GM21526 (cell line): ENCODE results near the gene CHST8.

Experiments used
- ATAC-seq: cut with Tn5 transposase; IDR thresholded peaks from one replicate; pipeline ENCODE4 v1.9.1; 2021; ENCODE audit warnings: moderate library complexity; ENCODE audit not compliant: unreplicated experiment, low FRiP score

The CHST8 gene

DNA sequence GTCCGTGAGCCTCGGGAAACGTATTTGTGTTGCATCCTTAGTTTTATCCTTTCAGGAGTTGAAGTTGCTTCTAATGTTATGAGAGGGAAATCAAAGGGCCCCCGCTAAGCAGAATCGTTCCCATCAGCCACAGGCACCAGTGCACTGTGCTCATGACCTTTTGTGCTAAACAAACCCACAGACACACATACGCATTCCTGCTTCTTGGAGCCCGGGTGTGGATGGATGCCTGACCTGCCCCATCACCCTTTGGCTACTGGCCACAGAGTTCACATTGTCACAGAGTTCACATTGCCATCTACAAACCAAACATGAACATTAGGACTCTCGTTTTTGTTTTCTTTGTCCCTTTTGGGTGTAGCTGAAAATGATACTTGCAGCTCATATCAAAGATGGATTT, 47.2 kb downstream of the CHST8 start:
- no peak for ATAC-seq

DNA sequence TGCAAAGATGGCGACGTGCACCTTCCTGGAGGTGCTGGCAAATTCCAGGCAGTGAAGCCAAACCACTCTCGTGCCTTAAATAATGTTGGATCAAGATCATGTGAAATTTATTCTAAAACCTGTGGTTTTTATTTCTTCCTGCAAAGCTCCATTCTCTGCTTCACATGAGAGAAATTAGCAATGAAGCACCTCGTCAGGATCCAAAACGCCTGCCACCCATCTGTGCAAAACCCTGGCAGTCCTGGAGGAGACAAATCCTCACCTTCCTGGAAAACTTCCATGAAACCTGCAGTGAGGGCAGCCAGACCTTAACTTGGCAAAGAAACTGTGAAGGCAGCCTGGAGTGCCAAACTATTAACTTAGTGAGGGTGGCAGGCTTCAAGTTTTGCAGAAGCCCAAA, 47.6 kb downstream of the CHST8 start:
- ATAC-seq, result no peak

DNA sequence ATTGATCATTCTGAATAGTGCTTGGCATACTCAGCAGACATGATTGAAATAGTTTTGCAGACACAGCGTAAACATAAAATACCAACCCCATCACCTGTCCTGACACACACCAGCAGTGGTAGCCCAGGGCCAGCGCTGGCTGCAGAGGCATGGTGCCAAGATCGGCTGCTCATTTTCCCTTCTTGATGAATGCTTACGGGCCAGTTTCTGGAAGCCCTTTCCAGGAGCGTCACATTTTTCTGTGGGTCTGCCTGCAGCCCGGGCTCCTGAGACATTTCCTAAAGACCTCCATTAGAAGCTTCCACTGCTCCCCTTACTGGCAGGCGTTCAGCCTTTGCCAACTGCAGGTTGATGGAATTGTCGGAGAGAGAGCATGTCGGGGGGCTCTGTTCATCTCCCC, 48.6 kb downstream of the CHST8 start:
- no peak for ATAC-seq

DNA sequence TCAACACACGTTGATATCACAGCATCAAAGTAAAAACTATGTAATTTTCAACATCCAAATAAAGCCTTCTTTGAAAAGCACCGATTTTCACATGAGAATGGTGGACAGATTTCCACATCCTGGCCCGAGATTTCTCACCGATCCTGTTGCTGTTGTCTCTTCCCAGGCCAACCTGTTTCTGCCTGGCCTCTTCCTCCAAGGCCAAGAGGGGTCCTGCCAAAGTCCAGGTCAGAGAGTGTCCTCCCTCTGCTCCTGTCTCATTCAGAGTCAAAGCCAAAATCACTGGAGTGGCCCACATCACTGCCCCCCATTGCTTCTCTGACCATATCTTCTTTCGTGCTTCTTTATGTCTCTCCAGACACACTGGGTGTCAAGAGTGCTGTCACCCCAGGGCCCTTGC, 49.5 kb downstream of the CHST8 start:
- no peak for ATAC-seq

DNA sequence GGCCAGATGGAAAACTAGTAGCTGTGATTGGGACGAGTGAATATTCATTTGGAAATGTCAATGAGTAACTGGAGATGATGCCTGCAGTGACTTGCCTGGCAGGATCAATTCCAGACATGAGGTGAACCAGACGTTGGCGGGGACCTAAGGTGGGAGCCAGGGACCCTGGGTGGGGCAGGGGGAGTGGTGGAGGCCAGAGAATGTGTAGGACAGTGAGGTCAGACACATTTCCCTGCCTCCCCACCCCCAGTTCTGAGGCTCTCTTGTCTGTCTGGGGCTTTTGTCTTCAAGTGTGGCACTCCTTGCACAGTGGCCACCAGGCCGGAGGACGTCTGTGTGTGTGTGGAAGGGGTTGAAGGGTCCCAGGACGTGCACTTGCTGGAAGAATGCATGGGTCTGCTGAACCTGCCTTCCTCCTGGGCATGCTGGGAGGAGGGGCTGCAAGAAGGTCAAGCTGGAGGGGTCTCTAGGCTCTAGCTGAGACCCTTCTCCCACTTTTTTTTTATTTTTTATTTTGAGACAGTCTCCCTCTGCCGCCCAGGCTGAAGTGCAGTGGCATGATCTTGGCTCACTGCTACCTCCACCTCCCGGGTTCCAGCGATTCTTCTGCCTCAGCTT, 51.6 kb downstream of the CHST8 start:
- ATAC-seq, result no peak

DNA sequence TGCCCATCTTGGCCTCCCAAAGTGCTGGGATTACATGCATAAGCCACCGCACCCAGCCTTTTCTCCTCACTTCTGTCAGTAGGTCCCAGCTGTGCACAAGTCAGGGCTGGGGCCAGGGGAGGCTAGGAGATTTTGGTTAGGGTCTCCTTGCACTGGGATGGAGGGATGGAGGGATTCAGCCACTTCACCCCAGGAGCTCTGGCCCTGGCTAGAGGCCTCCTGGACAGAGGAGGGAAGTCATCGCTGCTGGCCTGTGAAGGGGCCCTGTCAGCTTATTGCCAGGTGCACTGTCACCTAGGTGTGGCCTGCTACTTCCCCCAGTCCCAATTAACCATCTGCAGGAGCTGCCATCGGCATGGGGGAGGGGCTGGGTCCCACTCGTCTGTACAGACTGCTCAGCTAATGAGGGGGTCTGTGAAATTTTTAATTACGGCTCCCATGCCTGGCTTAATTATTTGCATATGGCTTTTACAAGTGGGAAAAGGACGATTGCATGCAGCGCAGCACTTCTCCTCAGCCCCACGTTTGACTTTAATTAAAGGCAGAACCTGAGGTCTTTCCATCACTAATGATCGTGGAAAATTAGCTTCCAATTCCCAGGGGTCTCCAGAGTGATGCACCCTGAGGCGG, 52.4 kb downstream of the CHST8 start:
- ATAC-seq, result no peak

DNA sequence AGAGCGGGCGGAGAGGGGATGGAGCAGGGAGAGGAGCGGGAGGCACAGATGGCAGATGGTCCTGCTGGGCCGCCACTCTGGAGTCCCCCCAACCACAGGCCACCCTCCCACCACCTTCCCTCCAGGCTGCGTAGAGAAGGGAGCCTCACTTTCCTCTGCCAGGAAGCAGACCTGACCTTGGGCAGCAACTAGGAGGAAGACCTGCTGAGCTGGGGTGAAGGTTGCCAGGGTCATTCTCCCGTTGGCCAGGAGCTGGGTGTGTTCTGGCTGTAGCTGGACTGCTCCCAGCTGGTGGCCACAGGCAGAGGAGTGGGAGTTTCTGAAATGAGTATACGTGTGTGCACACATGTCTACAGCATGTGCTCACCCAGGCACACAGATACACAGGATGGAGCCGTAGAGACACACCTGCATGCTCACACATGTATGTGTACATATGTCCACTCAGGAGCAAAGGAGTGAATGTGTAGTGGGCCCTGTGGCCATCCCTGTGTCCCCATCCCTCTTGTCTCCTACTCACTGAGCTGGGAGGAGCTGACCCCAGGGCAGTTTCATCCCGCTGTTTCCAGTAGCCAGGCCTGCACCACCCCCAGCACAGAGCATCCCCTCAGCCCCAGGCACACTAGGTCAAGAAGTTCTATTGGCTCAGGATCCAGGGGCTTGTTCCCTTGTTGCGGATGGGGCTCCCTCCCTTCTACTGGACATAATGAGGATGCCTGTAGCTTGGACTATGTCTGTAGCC, 53.0 kb downstream of the CHST8 start:
- no peak for ATAC-seq

DNA sequence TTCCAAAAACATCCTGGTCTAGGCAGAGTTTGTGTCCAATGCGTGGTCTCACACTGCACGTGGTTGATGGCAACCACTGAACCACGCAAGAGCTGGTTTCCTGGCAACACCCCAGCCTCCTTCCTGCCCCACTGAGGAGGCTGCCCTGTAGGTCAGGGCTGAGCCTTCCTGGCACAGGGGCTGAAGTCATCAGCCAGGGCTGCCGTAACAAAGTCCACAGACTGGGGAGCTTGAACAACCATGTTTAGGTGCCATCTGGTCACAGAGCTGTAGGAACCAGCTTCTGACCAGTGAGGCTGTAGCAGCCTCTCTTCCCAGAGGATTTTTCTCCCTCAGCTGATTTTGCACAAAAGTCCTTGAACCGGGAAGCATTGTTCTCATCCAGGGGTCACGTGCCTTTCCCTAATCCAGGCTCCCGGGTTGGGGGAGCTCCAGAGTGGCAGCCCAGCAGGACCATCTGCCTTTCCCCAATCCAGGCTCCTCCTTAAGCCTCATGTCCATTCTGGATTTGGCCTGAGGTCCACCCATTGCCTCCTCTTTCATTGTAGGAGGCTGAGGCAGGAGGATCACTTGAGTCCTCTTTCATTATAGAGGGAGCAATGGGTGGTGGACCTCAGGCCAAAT, 53.9 kb downstream of the CHST8 start:
- no peak for ATAC-seq

DNA sequence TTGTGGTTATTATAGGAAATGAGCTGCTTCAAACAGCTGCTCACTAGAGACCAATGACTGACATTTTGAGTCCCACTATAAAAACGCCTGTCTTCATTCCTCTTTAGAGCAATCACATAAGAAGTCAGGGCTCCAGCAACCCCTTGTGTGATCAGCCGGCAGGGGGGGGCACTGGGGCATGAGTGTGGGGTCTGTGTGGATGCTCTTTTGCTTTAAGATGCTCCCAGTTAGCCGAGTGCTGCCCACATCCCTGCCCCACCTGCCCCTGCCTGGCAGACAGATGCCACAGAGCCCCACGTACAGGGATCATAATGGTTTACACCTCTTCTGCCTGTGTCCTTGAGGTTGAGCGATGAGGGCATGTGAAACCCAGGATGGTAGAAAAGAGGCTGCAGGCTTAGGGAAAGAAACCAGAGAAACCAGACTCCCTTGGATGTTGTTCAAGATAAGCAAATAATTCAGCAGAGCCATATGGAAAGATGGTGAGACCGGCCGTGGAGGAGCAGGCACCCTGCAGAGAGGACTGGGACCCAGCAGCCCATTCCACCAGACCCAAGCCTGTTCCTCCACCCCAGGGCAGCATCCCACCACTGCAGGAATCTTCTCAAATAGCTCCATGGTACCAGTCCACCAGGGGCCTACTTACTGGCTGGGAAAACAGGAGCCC, 55.4 kb downstream of the CHST8 start:
- ATAC-seq, result no peak

DNA sequence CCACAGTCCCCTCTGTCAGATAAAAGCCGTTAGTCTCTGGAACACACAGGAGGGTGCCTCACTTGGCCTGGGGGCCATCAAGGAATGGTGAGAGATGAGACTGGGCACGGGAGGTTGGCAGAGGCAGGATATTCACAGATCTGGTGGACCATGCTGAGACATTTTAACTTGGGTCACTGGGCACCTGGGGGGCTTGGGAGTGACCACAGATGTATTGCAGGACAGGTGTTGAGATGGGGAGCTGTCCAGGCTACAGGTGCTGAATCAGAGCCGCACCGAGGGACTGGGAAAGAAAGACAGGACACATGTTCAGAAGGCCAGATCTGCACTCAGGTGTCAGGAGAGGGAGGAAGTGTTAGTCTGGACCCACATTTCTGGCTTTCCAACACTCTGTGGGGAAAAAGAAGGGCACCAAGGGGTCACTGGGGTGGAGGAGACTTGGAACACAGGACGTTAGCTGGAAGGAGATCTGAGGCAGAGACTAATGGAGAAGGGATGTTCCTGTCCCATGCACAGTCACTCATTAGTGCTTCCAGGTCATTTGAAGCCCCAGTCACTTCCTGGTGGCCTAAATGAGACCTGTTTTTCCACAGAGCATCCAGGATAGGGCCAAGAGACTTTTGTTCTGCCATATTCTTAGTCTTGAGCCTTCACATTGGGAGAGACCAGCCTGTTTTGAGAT, 56.1 kb downstream of the CHST8 start:
- ATAC-seq, result no peak

DNA sequence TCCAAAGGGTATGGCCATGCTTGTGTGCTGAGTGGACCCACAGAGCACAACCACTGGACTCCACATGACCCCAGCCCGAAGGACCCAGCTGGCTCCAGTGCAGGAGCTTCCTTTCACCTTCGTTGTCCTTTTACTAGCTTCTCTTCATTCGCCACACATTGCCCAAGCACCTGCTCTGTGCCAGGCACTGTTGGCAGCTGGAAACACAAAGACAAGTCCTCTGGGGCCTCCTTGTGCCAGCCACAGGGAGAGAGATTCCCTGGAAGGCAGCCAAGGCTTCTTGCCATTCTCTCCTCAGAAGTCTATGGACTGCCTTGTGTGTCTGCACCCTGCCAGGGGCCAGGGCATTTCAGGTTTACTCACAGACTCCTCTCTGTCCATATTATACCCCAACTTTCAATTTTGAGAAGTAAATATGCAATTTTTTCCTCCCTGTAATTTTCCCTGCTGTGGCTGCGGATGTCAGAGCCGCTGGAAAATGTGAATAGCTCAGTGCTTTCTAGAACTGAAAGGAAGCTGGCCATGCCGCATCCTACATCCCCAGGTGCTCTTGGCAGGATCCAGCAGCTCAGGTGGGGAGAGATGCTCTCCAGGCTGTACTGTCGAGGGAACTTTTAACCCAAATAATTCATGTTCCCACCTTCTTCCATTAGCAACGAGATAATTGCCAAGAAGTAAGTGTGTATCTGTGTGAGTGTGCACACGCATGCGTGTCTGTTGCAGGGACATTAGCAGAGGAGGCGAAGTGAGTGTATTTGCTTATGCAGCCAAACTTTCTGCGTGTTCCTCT, 57.2 kb downstream of the CHST8 start:
- no peak for ATAC-seq

DNA sequence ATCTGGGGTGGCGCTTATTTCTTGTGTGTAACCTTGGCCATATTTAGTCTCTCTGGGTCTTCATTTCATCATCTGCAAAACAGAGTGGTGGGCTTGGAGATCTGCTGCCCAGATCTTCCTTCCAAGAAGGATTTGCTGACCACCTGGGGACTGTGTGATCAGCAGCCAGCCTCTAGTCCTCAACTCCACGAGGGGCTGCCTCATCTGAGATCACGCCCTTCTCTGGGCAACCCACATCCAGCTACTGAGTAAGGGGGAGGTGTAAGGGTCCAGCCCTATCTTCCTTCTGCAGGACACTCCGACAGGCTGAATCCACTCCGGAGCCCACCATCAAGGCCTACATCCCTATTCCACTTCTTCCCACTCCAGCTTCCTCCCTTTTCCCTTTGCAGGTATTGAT, 57.9 kb downstream of the CHST8 start:
- no peak for ATAC-seq

DNA sequence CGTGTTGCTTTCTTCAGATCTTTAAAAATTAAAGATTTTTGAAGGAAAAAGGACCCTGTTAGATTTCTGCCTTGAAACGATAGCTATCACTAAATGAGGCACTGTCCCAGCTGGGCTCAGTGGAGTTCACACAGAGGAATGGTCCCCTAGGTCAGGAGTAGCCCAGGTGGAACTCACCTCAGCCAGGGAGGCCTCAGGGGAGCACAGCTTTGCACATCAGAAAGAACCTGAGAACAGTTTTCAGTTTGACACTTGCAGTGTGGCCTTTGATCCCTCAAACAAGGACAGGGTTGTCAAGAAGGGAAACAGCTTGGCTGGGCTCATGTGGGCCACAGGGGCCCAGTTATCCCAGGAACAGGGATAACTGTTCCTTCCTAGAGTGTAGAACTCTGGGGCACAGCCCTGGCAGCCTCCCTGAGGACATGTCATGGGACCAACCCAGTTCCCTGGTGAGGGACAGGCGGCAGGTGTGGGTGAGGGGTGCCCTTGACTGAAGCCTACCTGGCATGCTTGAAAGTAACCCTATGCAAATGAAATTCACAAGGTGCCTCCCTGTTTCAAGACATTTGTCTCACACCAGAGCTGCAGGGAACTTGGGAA, 59.4 kb downstream of the CHST8 start:
- ATAC-seq, result no peak

DNA sequence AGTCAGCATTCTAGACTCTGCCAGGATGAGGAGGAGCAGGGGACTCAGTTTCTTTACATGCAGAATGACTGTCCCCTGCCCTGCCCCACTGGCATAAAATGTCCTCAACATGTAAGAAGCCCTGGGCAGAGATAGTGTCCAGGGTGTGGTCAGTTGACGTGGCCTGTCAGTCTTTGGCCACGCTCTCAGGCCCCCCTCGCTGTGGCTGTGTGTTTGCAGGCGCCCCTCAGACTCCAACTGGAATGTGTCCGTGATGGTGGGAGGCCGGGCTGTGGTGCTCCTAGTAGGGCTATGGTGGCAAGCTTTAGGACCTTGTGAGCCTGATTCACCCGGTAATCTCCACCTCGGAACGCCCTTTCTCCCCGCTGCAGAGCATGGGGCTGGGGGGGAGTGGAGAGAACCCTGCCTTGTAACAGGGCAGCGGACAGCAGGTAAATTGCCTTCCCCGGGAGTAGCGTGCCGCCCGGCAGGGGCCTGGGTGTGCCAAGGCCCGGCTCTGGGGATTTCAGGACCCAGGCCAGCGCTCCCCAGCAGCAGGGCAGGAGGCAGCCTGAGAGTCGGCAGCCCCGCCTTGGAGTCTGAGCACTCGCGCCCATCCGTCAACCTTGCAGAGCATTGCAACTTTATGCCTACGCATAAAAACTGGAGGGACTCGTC, 62.3 kb downstream of the CHST8 start:
- no peak for ATAC-seq

DNA sequence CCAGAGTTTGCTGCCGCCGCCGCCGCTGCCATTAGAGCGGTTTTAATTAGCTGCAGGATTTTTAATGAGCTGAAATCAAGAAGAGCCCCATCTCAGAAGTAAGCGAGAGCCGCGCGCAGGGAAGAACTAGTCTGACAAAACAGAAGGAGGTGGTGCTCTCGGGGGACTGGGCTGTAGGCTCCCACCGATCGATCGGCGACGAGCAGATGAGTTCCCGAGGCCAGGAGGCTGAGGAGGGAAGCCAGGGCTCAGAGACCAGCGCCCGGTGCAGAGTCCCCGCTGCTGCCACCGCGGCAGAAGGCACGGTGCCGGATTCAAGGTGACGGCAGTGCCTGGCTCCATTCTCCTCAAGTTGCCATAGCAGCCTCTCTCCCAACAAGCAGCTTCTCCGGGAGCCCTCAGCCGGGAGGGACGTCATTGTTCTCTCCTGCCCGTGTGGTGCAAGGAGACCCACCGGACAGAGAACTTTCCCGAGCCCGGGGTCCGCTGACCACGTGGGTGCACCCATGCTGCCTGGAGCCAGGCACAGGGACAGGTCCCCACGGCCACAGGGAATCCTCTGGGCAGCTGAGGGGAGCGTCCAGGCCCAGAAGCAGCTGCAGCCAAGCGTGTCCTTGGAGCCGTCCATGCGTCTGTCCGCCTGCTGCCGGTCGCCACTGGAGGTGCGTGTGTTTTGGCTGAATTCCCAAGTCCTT, 62.9 kb downstream of the CHST8 start:
- no peak for ATAC-seq

DNA sequence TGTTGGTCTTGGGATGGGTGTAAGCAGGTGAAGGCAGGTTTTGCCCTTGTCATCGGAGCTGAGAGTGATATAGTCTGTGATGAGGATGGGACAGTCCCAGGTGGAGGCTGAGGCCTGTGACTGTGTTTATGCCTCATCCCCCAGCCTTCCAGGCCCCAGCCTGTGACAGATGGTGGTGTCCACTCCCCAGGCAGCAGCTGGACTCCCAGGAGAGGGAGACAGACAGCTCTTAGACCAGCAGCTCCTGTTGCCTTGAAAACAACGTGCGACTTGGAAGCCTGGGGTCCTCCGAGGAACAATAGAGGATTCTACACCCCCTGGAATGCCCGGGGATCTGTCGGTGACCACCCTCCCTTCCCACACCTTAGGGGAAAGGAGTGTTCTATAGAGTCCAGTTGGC, 63.8 kb downstream of the CHST8 start:
- no peak for ATAC-seq

DNA sequence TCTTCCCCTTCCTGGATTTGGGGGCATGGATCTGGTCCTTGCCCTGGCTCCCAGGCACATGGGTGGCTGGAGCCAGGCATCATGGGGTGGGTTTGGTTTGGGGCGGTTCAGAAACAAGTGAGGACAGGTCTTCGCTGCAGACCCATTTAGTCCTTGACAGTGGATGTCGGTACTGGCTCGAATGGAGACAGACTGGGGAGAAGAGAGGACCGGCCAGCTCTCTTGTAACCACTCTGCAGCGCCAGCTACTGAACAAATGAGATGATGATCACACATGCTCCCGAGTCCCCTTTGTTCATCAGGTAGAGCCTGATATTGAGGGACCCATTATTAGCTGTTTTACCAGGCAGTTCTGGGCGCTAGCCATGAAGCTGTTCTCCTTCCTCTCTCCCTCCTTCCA, 64.5 kb downstream of the CHST8 start:
- no peak for ATAC-seq
